Stimulated activated CD4-positive, alpha-beta T cell treated with anti-CD3 and anti-CD28 coated beads, Interleukin-4, amount 100 ng/mL, for 24 hours (primary cell): ENCODE results near the gene KNOP1.

Experiments
- DNase-seq: peaks from one replicate; pipeline ENCODE4 v3.0.0-alpha.2; 2020

Gene KNOP1, protein sequence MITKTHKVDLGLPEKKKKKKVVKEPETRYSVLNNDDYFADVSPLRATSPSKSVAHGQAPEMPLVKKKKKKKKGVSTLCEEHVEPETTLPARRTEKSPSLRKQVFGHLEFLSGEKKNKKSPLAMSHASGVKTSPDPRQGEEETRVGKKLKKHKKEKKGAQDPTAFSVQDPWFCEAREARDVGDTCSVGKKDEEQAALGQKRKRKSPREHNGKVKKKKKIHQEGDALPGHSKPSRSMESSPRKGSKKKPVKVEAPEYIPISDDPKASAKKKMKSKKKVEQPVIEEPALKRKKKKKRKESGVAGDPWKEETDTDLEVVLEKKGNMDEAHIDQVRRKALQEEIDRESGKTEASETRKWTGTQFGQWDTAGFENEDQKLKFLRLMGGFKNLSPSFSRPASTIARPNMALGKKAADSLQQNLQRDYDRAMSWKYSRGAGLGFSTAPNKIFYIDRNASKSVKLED

GRCh38 chr16:19717741-19718623 is at the start of gene KNOP1, which contains the start of gene IQCK:
Gene KNOP1 (minus strand): TSS chr16:19718227. CDS start chr16:19715035, 3,192 bp downstream.
Gene IQCK (plus strand): TSS chr16:19718271. CDS start chr16:19718307, 36 bp downstream.
- peak; percentile 92 for DNase-seq

DNA sequence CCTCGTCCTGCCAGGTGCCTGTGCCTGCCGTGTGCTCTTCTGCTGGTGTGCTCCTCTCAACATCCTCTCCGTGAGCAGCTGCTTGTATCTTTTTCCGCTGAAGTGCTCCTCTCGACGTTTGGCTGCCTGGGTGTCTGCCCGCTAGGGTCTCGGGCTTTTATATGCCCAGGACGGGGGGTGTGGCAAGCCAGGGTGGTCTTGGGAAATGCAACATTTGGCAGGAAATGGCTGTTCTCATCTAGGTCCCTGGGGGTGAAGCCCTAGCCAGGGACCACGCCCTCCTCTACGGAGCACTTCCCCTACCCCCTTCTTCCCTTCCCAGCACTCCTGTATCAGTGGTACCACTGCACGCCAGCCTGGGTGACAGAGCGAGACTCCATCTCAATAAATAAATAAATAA is 49.5 kb upstream of the KNOP1 start:
- no peak for DNase-seq

DNA sequence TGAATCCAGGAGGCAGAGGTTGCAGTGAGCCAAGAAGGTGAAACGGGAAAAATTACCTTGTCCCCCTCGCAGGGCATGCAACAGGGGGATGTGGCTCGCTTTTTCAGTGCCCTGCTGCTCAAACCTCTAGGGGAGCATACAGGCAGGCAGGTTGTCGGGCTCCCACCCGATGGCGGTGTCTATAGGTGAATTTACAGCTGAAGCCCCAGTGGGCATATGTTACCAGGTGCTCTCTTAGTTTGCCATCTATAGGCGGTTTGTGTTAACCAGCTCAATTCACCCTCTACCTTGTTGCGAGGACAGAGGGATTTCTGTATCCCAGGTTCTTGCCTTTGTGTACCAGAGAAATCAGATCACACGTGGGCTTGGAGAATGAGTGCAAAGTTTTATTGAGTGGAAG is 49.0 kb upstream of the KNOP1 start:
- DNase-seq: no peak

- no peak for DNase-seq
These were observed 48.5 kb upstream of the KNOP1 start for GRCh38 chr16:19766554-19766884.

- DNase-seq: no peak
These were observed 48.0 kb upstream of the KNOP1 start for GRCh38 chr16:19765860-19766553.

DNA sequence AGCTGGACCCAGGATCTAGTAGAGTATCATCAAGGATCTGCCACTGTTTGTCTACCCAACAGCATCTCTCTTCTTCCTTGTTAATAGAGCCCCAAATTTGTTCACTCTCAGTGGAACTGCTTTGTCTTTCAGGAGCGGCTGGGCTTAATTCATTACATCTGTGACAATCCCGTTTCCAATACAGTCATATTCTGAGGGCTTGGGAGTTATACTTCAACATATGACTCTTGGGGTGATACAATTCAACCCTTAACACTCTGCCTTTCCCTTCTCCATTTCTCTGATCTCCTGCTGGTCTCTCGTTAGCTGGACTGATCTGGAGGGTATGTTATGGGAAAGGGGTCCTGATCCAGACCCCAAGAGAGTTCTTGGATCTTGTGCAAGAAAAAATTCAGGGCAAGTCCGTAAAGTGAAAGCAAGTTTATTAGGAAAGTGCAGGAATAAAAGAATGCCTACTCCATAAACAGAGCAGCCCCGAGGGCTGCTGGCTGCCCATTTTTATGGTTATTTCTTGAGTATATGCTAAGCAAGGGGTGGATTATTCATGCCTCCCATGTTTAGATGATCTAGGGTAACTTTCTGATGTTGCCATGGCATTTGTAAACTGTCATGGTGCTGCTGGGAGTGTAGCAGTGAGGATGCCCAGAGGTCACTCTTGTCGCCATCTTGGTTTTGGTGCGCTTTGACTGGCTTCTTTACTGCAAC is 42.5 kb upstream of the KNOP1 start:
- DNase-seq: no peak

DNA sequence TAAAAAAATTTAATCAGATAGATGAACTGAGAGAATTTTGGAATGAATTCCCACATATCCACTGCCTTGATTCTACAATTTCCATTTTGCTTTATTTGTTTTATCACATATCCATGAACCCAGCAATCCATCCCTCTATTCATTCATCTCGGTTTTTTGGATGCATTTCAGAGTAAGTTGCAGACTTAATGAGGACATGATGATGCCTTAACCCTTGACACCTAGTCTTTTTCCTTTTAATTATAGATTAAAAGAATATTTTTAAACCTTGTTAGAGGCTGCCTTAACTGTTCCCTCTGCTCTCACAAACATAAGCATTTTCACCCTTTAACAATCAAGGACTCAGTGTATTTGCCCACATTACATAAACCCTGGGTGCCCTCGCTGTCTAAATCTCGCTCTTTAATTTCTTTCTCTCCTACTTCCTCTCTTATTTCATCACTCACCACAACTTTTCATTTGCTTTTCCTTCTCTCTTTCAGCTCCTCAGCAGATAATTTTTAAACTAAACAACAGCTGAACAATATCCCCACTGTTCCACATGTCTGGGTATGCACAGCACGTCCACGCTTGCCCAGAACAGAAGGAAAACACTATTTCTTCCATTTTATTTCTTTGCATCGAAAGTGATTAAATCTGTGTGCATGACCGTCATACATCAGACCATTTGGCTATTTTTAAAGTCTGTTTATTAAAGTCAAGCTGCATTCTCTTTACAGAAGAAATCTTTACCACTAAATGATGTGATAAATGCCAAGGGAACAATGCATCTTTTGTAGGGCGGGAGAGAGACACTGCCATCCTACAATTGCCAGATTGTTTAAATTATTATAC is 40.0 kb upstream of the KNOP1 start:
- no peak for DNase-seq

DNA sequence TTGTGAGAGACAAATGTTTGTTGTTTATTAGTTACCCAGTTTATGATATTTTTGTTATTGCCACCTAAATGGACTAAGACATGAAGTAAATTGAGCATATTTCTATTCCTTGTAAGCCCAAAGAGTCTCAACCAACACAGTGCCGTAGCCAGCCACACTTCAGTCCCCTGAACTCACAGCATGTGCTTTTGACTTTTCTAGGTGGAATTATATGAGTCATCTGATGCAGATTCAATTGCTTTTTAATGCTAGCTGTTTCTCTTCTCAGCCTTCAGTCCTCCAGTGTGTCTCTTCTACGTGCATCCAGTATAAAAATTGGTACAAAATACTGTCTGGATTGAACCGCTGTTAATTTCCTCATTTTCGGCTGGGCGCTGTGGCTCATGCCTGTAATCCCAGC is 39.0 kb upstream of the KNOP1 start:
- no peak for DNase-seq

GRCh38 chr16:19755268-19755667 is 37.2 kb upstream of the KNOP1 start:
- DNase-seq: no peak

GRCh38 chr16:19754644-19755036 is 36.6 kb upstream of the KNOP1 start:
- DNase-seq: no peak

- DNase-seq: no peak
These were observed 36.0 kb upstream of the KNOP1 start for GRCh38 chr16:19753815-19754643.

DNA sequence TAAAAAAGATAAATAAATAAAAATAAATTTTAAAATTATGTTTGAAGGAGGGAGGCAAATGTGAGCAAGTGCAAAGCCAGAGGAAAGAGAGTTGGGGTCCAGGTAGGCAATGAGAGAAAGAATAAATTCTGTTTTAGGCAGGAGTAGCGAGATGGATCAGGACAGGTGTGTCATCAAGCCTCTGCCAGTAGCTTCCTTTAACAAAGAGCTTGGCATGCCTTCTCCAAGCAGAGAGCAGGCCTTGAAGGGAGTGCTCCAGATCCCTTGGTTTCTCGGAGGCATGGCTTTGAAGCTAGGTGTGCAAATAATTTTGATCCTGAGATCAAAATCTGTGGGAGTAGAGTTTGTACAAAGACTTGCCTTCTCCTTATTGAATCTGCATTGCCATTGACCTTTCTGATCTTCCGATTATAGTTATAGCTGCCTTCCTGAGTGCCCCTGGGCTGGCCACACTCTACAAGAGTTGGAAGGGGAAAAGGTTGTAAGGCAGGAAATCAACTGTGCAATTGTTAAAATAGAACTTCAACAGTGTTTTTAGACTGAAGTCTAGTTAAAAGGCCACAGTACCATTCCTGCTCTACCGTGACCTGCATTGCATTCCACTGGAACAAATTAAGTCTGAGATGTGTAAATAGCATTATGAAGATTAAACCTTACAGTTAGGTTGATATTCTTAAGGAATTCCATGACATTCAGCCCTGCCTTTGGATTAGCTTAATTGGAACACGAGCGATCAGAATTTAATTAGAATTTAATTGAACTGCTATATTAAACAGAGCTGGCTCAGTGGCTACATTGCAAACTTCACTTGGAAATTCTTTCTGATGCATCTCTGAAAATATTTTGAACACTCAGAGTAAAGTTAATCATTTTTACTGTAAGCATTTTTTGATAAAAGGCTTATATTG is 33.7 kb upstream of the KNOP1 start:
- no peak for DNase-seq

- no peak for DNase-seq
These were observed 31.6 kb upstream of the KNOP1 start for GRCh38 chr16:19749571-19750080.

GRCh38 chr16:19748389-19749168 is 30.6 kb upstream of the KNOP1 start:
- no peak for DNase-seq

DNA sequence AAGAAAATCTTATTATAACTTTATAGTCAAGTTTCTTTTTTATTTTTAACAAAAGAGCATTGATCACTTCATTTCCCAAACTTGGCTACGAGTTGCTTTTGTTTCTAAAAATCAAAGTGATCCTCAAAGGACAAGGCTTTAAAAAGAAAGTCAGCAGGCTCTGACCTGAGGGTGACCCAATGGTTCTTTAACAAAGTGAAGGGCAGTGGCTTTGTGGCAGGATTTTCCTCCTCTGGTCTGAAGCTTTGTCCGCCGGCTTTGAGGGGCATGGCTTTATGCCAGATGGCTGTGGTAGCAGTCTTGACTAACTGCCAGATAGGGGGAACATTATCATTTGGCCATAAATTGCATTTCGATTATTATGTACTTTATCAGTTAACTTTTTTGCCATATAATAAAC is 28.5 kb upstream of the KNOP1 start:
- DNase-seq: no peak

- DNase-seq: no peak
These were observed 27.4 kb upstream of the KNOP1 start for GRCh38 chr16:19745286-19746010.

DNA sequence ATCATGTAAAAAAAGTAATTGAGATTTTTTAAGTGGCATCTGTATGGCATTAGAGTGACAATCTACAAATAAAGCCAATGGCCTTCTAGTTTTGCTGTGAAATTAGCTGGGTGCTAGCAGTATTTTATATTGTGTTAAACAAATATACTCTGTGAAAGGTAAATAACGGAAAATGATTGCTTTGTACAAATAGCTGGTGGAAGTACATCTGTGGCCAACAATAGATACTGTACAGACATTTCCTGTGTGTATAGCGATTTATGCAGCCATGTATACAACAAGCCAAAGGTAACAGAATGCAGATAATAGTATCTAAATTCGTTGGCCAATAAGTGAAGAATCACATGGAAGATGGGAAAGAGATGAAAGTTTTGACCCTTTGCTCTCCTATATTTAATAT is 26.6 kb upstream of the KNOP1 start:
- DNase-seq: no peak

DNA sequence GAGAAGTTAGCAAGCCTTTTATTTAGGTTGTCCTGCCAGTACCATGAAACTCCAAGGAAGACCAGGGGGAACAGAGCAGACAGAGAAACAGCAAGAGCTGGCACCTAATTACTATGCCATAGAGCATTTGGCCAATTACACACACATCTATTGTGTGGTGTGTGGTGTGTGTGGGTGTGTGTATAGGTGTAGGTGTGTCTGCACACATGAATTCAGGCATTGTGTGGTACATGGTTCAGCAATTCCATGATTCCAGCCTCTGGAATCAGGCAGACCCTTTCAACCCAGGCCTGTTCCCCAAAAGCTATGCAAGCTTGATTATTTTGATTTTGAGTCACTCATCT is 25.8 kb upstream of the KNOP1 start:
- DNase-seq: no peak
